Activated CD4-positive, alpha-beta memory T cell treated with anti-CD3 and anti-CD28 coated beads, Interleukin-2, amount 10 ng/mL, durations not matched to agents 7 days and 5 days (primary cell): ENCODE data around the gene SHTN1. TPM values are rescaled to one million over a fixed set of nuclear protein-coding genes. Genes with fewer than 3 reads are reported as not detected.

Source experiments
- CTCF ChIA-PET: fragments of 350-600 bp; sonication (Branson Sonifier 250); formaldehyde crosslinking; loops from one replicate; lab custom pipeline; 2021; ENCODE audit warnings: antibody characterized with exemption, inconsistent platforms; lab: Charles Lee
- POLR2A ChIA-PET: fragments of 350-600 bp; sonication (Branson Sonifier 250); formaldehyde crosslinking; loops from one replicate; lab custom pipeline; 2021; ENCODE audit warnings: antibody characterized with exemption; lab: Charles Lee
- DNase-seq: peaks from one replicate; pipeline ENCODE4 v3.0.0-alpha.2; 2020
- H3K27ac Mint-ChIP-seq: one replicate; pipeline ENCODE4 v1.8.0; 2021; ENCODE audit warnings: mild to moderate bottlenecking, mixed read lengths
- H3K27me3 Mint-ChIP-seq: one replicate; pipeline ENCODE4 v1.8.0; 2021; ENCODE audit warnings: mixed read lengths
- H3K36me3 Mint-ChIP-seq: one replicate; pipeline ENCODE4 v1.8.0; 2021; ENCODE audit warnings: low read depth, mixed read lengths
- H3K4me1 Mint-ChIP-seq: one replicate; pipeline ENCODE4 v1.8.0; 2021; ENCODE audit warnings: mixed read lengths
- H3K4me3 Mint-ChIP-seq: one replicate; pipeline ENCODE4 v1.8.0; 2021; ENCODE audit warnings: mild to moderate bottlenecking, mixed read lengths
- H3K9me3 Mint-ChIP-seq: one replicate; pipeline ENCODE4 v1.8.0; 2021; ENCODE audit warnings: mixed read lengths
- total RNA-seq, 2 experiments: library from RNA; stranded (reverse); gene quantifications; one replicate each; pipeline ENCODE4 v1.2.3, GENCODE V29; 2021

Gene SHTN1
- total RNA-seq, 2 experiments from 2014 or later, result 0.05 to 0.28 TPM

GRCh38 chr10:116892907-116893685 is 111.9 kb downstream of the SHTN1 start:
- H3K36me3 Mint-ChIP-seq, result no peaks in the 10 kb centered on the region
- no peak overlapping the region for H3K27ac Mint-ChIP-seq
- CTCF ChIA-PET, result interaction anchor here (1.7 kb wide), 1 partner anchor 96 kb away, joined by 4 read pairs; no protein-coding TSS in a partner anchor
- POLR2A ChIA-PET, result no interaction called here
- H3K27me3 Mint-ChIP-seq, result peaks cover 13% of the 10 kb centered on the region
- H3K4me1 Mint-ChIP-seq, result no peaks in the 10 kb centered on the region
- DNase-seq, result no peak
- H3K9me3 Mint-ChIP-seq, result no peaks in the 10 kb centered on the region
- no peak overlapping the region for H3K4me3 Mint-ChIP-seq

GRCh38 chr10:116891208-116891607 is 113.8 kb downstream of the SHTN1 start:
- Mint-ChIP-seq H3K27ac (no peak overlapping the region), H3K27me3 (peaks cover 13% of the 10 kb centered on the region), H3K4me3 (no peak overlapping the region), H3K36me3 (no peaks in the 10 kb centered on the region), H3K9me3 (no peaks in the 10 kb centered on the region), H3K4me1 (no peaks in the 10 kb centered on the region)
- no peak for DNase-seq
- ChIA-PET CTCF (no interaction called here), POLR2A (no interaction called here)

GRCh38 chr10:116889066-116889465 is 115.9 kb downstream of the SHTN1 start:
- H3K4me3 Mint-ChIP-seq, result no peak overlapping the region
- peaks cover 13% of the 10 kb centered on the region for H3K27me3 Mint-ChIP-seq
- H3K36me3 Mint-ChIP-seq, result no peaks in the 10 kb centered on the region
- no peaks in the 10 kb centered on the region for H3K9me3 Mint-ChIP-seq
- DNase-seq, result no peak
- H3K27ac Mint-ChIP-seq, result no peak overlapping the region
- no peaks in the 10 kb centered on the region for H3K4me1 Mint-ChIP-seq
- ChIA-PET CTCF (no interaction called here), POLR2A (no interaction called here)

- H3K4me1 Mint-ChIP-seq, result no peaks in the 10 kb centered on the region
- no peaks in the 10 kb centered on the region for H3K36me3 Mint-ChIP-seq
- peaks cover 13% of the 10 kb centered on the region for H3K27me3 Mint-ChIP-seq
- CTCF ChIA-PET, result no interaction called here
- POLR2A ChIA-PET, result no interaction called here
- no peak for DNase-seq
- no peak overlapping the region for H3K4me3 Mint-ChIP-seq
- H3K27ac Mint-ChIP-seq, result no peak overlapping the region
- H3K9me3 Mint-ChIP-seq, result no peaks in the 10 kb centered on the region
These were observed 116.5 kb downstream of the SHTN1 start for GRCh38 chr10:116888380-116889055.

- Mint-ChIP-seq H3K9me3 (no peaks in the 10 kb centered on the region), H3K27ac (no peak overlapping the region), H3K36me3 (no peaks in the 10 kb centered on the region), H3K4me1 (no peaks in the 10 kb centered on the region), H3K27me3 (peaks cover 8% of the 10 kb centered on the region), H3K4me3 (no peak overlapping the region)
- POLR2A ChIA-PET, result no interaction called here
- CTCF ChIA-PET, result no interaction called here
- DNase-seq, result no peak
These were observed 118.2 kb downstream of the SHTN1 start for GRCh38 chr10:116886772-116887171.

- H3K4me1 Mint-ChIP-seq, result no peaks in the 10 kb centered on the region
- CTCF ChIA-PET, result no interaction called here
- no peaks in the 10 kb centered on the region for H3K9me3 Mint-ChIP-seq
- H3K36me3 Mint-ChIP-seq, result no peaks in the 10 kb centered on the region
- peaks cover 2% of the 10 kb centered on the region for H3K27me3 Mint-ChIP-seq
- POLR2A ChIA-PET, result no interaction called here
- H3K27ac Mint-ChIP-seq, result no peak overlapping the region
- H3K4me3 Mint-ChIP-seq, result no peak overlapping the region
- DNase-seq, result no peak
These were observed 122.3 kb downstream of the SHTN1 start for GRCh38 chr10:116882639-116883038.

GRCh38 chr10:116880716-116881482 is 124.1 kb downstream of the SHTN1 start:
- Mint-ChIP-seq H3K9me3 (no peaks in the 10 kb centered on the region), H3K4me3 (no peak overlapping the region), H3K27ac (no peak overlapping the region), H3K36me3 (no peaks in the 10 kb centered on the region), H3K27me3 (peaks cover 2% of the 10 kb centered on the region), H3K4me1 (no peaks in the 10 kb centered on the region)
- POLR2A ChIA-PET, result no interaction called here
- CTCF ChIA-PET, result no interaction called here
- DNase-seq, result no peak

GRCh38 chr10:116879817-116880216 is 125.2 kb downstream of the SHTN1 start:
- POLR2A ChIA-PET, result no interaction called here
- Mint-ChIP-seq H3K27ac (no peak overlapping the region), H3K27me3 (peaks cover 2% of the 10 kb centered on the region), H3K9me3 (no peaks in the 10 kb centered on the region), H3K36me3 (no peaks in the 10 kb centered on the region), H3K4me1 (no peaks in the 10 kb centered on the region), H3K4me3 (no peak overlapping the region)
- CTCF ChIA-PET, result no interaction called here
- DNase-seq, result no peak

GRCh38 chr10:116878123-116878522 is 126.9 kb downstream of the SHTN1 start:
- Mint-ChIP-seq H3K9me3 (no peaks in the 10 kb centered on the region), H3K4me3 (no peak overlapping the region), H3K36me3 (no peaks in the 10 kb centered on the region), H3K27ac (no peak overlapping the region), H3K27me3 (peaks cover 2% of the 10 kb centered on the region), H3K4me1 (no peaks in the 10 kb centered on the region)
- DNase-seq, result no peak
- ChIA-PET CTCF (no interaction called here), POLR2A (no interaction called here)

GRCh38 chr10:116877391-116877790 is 127.6 kb downstream of the SHTN1 start:
- no peaks in the 10 kb centered on the region for H3K36me3 Mint-ChIP-seq
- no peaks in the 10 kb centered on the region for H3K4me1 Mint-ChIP-seq
- CTCF ChIA-PET, result no interaction called here
- POLR2A ChIA-PET, result no interaction called here
- no peak for DNase-seq
- H3K4me3 Mint-ChIP-seq, result no peak overlapping the region
- H3K27ac Mint-ChIP-seq, result no peak overlapping the region
- H3K9me3 Mint-ChIP-seq, result no peaks in the 10 kb centered on the region
- peaks cover 2% of the 10 kb centered on the region for H3K27me3 Mint-ChIP-seq

GRCh38 chr10:116875897-116876296 is 129.1 kb downstream of the SHTN1 start:
- DNase-seq, result no peak
- H3K4me1 Mint-ChIP-seq, result no peaks in the 10 kb centered on the region
- no peaks in the 10 kb centered on the region for H3K9me3 Mint-ChIP-seq
- H3K36me3 Mint-ChIP-seq, result no peaks in the 10 kb centered on the region
- H3K27ac Mint-ChIP-seq, result no peak overlapping the region
- CTCF ChIA-PET, result no interaction called here
- H3K4me3 Mint-ChIP-seq, result no peak overlapping the region
- POLR2A ChIA-PET, result no interaction called here
- H3K27me3 Mint-ChIP-seq, result no peaks in the 10 kb centered on the region

GRCh38 chr10:116873134-116873533 is 131.9 kb downstream of the SHTN1 start:
- ChIA-PET POLR2A (no interaction called here), CTCF (no interaction called here)
- no peaks in the 10 kb centered on the region for H3K36me3 Mint-ChIP-seq
- H3K27me3 Mint-ChIP-seq, result no peaks in the 10 kb centered on the region
- H3K4me1 Mint-ChIP-seq, result no peaks in the 10 kb centered on the region
- H3K4me3 Mint-ChIP-seq, result no peak overlapping the region
- DNase-seq, result no peak
- H3K27ac Mint-ChIP-seq, result no peak overlapping the region
- no peaks in the 10 kb centered on the region for H3K9me3 Mint-ChIP-seq

- no peaks in the 10 kb centered on the region for H3K27me3 Mint-ChIP-seq
- POLR2A ChIA-PET, result no interaction called here
- no peak overlapping the region for H3K27ac Mint-ChIP-seq
- no peaks in the 10 kb centered on the region for H3K36me3 Mint-ChIP-seq
- no peak overlapping the region for H3K4me3 Mint-ChIP-seq
- H3K4me1 Mint-ChIP-seq, result no peaks in the 10 kb centered on the region
- DNase-seq, result no peak
- CTCF ChIA-PET, result no interaction called here
- H3K9me3 Mint-ChIP-seq, result no peaks in the 10 kb centered on the region
These were observed 134.0 kb downstream of the SHTN1 start for GRCh38 chr10:116870949-116871348.
